Esophagus muscularis mucosa (tissue), 4 donors: Measurements from ENCODE around the gene TMEM17.

Source experiments
- EP300 ChIP-seq: sonication (generic); formaldehyde crosslinking; IDR thresholded peaks from one replicate; pipeline ENCODE4 v1.6.1; 2017; ENCODE audit warnings: antibody characterized with exemption
- POLR2A ChIP-seq: fragments of 450-650 bp; IDR thresholded peaks from one replicate; pipeline ENCODE4 v1.6.1; 2017; ENCODE audit warnings: antibody characterized with exemption, moderate library complexity, mild to moderate bottlenecking, low read depth
- POLR2AphosphoS5 ChIP-seq, 2 donors: sonication (generic); formaldehyde crosslinking; IDR thresholded peaks; one replicate each; pipeline ENCODE4 v1.6.1; 2017; ENCODE audit warnings: antibody characterized with exemption in 2 of 2
- TF ChIP-seq, protein P1 (sequence below), 3 experiments: fragments of 200-600 bp in 2 of 3; fragments of 450-650 bp in 1 of 3; sonication (generic) in 2 of 3; IDR thresholded peaks; one replicate each; pipeline ENCODE4 v1.5.1; 2017 to 2019; ENCODE audit warnings: antibody characterized with exemption in 3 of 3, mild to moderate bottlenecking in 2 of 3, moderate library complexity in 1 of 3

DNA sequence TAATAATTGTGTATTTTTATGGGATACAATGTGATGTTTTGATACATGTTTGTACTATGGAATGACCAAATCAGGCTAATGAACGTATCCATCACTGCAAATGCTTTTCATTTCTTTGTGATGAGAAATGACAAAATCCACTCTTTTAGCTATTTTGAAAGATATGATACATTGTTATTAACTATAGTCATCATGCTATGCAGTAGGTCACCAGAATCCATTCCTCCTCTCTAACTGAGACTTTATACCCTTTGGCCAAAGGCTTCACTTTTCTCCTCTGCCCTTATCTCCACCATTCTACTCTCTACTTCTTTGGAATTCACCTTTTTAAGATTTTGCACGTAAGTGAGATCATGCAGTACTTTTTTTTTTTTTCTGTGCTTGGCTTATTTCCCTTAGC lies 44.5 kb upstream of the TMEM17 start:
- TF ChIP-seq, protein P1, sequence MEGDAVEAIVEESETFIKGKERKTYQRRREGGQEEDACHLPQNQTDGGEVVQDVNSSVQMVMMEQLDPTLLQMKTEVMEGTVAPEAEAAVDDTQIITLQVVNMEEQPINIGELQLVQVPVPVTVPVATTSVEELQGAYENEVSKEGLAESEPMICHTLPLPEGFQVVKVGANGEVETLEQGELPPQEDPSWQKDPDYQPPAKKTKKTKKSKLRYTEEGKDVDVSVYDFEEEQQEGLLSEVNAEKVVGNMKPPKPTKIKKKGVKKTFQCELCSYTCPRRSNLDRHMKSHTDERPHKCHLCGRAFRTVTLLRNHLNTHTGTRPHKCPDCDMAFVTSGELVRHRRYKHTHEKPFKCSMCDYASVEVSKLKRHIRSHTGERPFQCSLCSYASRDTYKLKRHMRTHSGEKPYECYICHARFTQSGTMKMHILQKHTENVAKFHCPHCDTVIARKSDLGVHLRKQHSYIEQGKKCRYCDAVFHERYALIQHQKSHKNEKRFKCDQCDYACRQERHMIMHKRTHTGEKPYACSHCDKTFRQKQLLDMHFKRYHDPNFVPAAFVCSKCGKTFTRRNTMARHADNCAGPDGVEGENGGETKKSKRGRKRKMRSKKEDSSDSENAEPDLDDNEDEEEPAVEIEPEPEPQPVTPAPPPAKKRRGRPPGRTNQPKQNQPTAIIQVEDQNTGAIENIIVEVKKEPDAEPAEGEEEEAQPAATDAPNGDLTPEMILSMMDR (IDR thresholded peaks at IDR 0.05) = no peak
- TF ChIP-seq EP300 = no peak
- no peak for TF ChIP-seq POLR2A
- TF ChIP-seq POLR2AphosphoS5 (IDR thresholded peaks at IDR 0.05) = no peak
